HG02610 (cell line): ENCODE results near the gene STAT5B.

Experiments used
- ATAC-seq: cut with Tn5 transposase; IDR thresholded peaks from one replicate; pipeline ENCODE4 v1.9.1; 2021; ENCODE audit warnings: mild to moderate bottlenecking, moderate library complexity; ENCODE audit not compliant: unreplicated experiment

STAT5B gene

GRCh38 chr17:42153919-42154742 lies 122.1 kb downstream of the STAT5B start:
- no peak for ATAC-seq
